Activated CD4-positive, alpha-beta T cell treated with anti-CD3 and anti-CD28 coated beads, Interleukin-2, amount 50 U/mL, for 1 hour (primary cell): ENCODE data around the gene IL20.
A peak's percentile ranks its signal among the peaks of the same experiment; 100 is the strongest.

ENCODE experiments used
- DNase-seq: peaks from one replicate; pipeline ENCODE4 v3.0.0-alpha.2; 2020

IL20 gene

DNA sequence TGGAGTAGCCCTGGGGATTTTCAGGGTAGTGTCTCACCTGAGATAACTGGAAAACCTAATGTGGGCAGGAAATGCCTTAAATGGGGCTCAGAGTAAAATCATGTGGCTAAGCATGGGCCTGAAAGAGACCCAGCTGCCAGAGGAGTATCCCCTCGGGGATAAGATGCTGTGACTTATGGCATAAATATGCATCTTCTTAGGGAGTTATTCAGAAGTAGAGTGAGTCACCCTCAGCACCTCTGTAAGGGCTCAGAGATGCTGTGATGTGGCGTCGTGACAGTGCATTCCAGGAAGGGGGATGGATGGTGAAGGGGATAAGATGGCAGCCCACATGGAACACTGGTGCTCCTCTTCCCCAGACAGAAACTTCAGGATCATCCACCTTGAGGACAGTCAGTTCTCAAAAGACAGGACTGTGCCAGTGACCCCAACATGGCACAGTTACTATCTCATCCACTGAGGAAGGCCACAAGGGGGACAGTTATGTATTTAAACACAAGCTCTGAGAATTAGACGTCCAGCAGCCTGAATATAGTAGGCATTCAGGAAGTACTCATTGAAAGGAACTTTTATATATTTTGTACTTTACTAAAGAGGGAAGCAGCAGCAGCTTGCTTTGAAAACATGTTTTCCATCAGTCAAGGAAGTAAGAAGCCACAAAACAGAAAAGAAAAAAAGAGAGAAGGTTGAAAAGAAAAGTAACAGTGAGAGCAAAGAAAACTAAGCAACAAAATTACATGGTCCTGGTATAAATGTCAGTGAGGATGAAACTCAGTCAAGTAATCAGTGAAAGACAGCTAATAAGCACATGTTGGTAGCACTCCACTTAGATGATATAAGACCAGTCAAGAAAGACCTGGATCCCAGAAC lies 40.1 kb downstream of the IL20 start:
- DNase-seq = no peak

DNA sequence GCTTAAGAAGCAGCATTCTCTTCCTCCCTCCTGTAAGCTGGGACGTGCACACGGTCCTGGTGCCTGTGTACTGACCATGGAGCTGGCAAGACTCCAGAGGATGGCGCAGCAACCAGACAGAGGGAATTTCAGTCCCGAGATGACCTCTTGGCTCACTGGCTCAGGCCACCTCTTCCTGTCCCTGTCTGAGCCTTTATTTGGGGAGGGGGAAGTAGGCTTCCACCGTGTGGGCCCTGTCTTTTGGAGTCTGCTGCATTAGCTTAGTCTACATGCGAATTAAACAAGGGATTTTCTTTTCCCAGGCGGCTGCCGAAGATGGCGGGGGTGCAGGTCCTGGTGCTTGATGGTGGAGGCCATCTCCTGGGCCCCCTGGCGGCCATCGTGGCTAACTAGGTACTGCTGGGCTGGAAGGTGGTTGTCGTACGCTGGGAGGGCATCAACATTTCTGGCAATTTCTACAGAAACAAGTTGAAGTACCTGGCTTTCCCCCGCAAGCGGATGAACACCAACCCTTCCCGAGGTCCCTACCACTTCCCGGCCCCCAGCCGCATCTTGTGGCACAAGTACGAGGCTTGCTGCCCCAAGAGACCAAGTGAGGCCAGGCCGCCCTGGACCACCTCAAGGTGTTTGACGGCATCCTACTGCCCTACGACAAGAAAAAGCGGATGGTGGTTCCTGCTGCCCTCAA lies 42.0 kb downstream of the IL20 start:
- no peak for DNase-seq

DNA sequence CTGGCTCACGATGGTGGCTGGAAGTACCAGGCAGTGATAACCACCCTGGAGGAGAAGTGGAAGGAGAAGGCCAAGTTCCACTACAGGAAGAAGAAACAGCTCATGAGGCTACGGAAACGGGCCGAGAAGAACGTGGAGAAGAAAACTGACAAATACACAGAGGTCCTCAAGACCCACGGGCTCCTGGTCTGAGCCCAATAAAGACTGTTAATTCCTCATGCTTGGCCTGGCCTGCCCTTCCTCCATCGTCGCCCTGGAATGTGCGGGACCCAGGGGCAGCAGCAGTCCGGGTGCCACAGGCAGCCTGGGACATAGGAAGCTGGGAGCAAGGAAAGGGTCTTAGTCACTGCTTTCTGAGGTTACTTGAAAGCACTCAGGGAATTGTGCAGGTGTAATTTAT lies 42.6 kb downstream of the IL20 start:
- no peak for DNase-seq

DNA sequence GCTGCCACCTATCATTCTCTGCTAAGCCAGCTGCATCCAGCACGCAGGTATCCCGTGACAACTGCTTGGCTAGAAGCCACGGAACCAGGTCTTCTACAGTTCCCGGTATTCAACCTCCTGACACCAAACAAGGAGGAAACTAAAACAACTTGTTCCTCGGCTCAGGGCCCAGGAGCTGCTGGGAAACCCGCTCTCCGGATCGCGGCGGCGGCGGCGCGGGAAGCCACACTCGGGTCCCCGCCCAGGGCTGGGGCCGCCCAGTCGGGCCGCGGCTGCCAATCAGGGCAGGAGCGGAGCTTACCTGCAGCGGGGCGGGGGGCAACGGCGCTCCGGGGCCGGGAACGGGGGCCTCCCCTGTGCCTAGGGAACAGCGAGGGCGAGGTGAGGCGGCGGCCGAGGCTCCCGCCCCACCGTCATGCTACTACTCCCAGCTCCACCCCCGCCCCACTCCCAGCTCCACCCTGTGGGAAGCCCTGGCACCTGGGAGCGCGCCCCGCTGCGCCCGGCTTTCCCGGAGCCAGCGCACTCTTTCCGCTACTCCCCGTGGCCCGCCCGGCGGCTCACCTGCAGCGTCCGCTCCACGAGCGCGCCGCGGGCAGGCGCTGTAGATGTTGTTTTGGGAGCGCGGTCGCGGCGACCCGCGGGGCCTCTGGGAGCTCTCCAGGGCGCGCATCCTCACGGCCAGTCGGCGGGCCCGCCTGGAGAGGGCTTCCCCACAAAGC lies 43.9 kb downstream of the IL20 start:
- peak; percentile 58 for DNase-seq

DNA sequence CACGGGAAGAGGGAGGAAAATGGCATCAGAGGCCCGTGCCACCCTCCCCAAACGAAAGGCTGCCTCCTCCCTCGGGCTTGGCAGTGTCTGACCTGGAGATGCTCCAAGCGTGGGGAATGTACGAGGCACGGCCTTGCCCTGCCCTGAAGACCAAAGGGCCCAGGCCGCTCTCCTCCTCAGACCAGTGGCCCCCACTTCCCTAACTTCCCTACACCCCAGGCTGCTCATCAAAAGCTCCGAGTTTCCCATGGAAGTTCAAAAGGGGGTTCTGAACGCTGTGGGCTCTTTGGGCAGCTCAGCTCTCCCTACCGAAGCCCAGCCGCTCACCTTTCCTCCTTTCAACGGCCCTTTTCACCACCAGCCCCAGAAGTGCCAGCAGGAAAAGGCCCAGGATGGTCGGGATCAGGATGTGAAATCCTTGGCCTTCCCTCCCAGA lies 44.5 kb downstream of the IL20 start:
- DNase-seq = no peak

DNA sequence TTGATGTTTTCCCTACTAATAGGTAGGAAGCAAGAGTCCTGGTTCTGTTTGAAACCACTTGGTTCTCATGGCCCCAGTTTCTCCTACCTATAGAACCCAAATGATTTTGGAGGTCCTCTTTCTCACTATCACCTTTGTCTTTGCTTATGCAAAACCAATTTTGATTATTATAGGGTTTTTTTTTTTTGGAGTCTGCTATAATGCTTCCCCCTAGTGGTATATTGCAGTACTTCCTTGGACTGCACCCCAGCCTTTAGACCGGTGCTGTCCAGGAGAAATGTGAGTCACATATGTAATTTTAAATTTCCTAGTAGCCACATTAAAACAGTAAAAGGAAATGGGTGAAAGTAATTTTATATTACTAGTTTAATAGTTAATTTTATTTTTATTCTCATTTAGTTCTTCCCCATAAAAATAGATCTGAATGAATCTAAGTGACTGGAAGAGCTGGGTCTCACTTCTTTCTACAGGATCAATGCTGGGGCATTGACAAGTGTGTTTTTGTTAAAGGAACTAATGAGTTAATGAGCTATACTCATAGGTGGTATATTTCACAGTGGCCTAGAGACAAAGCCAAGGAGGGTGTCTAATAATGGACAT lies 45.7 kb downstream of the IL20 start:
- no peak for DNase-seq

DNA sequence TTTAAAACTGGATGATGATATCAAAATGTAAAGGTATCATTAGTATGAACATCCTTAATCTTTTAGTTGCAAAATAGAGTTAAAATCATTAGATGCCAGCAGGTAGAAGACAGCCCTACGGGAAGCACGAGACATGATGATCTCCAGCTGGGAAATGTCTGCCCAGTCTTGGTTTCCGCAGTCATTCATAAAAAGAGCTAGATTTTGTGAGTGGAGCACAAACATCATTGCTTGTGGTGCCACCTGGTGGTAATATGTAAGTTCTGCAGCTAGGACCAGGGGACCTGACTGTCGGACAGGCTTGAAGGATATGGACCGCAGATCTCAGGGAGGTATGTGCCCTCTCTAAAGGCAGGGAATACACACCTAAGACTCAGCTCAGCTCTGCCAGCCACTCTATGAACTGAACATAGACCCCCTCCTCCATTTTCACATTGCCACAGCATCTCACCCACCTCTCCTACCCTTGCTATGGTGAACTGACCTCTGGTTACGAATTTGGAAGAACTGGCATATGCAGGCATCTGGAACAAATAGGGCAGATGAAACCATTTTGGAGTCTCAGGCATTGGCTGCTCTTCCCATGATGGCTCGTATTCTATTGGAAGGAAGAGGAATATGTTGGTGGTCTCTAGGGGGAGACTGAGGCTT lies 47.1 kb downstream of the IL20 start:
- DNase-seq = peak; percentile 55

DNA sequence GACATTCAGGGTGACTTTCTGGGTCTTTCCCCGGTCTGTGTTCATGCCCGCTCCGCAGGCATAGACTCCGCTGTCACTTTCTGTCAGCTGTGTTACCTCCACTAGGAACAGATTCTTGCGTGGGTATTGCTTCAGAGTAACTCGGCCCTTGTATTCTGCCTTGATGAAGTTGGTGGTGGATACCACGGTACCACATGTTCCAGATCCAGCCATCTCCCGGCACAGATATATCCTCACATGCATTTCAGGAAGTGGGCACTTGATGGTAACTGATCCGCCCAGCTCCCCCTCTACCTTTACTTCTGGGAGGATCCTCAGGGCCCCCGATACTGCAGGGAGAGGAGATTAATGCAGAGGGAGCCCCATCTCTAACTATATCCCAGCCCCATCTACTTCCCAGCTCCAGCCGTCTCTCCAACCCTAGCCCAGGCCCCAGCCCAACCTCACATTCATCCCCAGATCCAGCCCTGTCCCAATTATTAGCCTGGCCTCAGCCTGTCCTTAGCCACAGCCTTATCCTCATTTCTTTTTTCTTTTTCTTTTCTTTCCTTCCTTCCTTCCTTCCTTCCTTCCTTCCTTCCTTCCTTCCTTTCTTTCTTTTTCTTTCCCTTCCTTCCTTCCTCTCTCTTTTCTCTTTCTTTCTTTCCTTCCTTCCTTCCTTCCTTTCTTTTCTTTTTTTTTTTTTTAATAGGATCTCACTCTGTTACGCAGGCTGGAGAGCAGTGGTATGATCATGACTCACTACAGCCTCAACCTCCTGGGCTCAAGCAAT lies 48.5 kb downstream of the IL20 start:
- DNase-seq = no peak

DNA sequence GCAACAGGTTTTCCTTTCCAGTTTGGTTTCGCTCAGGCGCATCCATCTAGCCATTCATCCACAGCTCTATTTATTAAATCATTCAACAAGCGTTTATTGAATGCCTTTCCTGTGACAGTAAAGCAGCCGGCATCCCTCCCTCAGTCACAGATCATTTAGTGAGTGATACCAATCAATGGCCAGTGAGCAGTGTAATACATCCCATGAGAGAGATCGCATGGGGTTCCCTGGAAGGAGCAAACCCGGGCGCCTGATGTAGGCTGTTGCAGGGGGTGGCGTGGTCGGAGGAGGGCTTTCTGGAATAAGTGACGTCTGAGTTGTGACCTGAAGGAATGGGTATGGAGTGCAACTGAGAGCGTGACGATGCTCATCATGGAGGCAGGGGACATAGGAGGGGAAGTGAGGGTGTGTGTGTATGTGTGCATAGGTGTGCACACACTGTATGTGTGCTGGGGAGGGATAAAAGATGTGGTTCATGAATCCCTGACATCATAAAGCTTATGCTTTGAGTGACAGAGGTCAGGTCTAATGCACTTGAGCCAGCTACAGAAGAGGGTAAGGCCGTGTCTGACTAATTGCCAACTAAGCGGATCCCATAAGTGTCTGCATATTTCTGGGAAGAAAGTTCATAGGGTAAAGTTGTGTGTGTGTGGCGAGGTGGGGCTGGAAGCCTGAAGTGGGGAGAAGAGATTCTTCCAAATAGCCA lies 49.8 kb downstream of the IL20 start:
- DNase-seq = no peak

DNA sequence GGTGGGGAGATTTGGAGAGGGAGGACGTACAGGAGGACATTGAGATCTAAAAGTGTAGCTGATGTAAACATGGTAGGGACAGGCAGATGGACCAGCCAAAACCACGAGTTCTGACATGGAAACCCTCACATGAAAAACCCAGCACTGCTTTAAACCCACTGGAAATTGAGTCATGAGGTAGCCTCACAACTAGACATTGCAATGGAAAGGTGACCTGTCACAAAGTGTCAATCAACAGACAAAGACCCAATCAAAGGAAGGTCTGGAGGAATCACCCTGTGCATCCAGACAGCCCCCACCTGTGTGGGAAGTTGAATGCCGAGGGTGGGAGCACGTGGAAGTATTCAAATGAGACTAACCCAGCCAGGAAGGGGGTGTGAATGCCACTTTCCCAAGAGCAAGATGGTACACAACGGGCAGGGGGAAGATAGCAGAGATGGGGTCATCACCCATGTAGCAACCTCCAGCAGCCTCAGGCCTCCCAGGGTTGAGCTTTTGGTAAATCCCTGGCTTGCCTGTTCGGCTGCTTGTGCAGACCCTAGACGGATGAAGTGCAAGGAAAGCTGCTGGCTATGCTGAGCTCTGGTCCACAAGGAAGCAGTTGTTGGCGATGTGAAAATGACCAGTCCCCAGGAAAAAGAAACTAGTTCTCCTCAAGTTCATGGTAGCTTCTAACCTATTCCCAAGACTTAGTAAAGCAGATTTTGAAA lies 50.7 kb downstream of the IL20 start:
- no peak for DNase-seq

DNA sequence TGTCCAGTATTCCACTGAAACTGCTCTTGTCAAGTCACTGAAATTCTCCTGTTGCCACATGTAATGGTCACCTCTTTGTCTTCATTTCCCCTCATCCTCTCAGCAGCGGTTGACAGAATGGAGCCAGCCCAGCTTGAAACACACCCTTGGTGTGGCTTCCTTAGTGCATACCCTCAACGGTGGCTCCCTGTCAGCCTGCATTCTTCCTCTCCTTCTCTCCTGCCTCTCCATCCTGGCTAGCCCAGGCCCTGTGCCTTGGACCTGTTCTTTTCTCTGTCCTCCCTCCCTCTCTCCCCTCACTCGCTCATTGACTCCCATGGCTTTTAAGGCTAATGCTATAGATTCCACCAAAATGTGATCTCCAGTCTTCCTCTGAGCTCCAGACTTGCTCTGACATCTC lies 52.7 kb downstream of the IL20 start:
- no peak for DNase-seq
